HG03066 (cell line): Measurements from ENCODE around the gene SPATA7.
A peak's percentile ranks its signal among the peaks of the same experiment; 100 is the strongest.
"Not testable (repeated sequence)": the region's sequence is repeated elsewhere in the genome, so short reads cannot be mapped to it uniquely, and the experiment has no call there.

Experiments
- ATAC-seq: cut with Tn5 transposase; IDR thresholded peaks from one replicate; pipeline ENCODE4 v1.9.1; 2021; ENCODE audit warnings: low read depth; ENCODE audit not compliant: unreplicated experiment

Gene SPATA7

DNA sequence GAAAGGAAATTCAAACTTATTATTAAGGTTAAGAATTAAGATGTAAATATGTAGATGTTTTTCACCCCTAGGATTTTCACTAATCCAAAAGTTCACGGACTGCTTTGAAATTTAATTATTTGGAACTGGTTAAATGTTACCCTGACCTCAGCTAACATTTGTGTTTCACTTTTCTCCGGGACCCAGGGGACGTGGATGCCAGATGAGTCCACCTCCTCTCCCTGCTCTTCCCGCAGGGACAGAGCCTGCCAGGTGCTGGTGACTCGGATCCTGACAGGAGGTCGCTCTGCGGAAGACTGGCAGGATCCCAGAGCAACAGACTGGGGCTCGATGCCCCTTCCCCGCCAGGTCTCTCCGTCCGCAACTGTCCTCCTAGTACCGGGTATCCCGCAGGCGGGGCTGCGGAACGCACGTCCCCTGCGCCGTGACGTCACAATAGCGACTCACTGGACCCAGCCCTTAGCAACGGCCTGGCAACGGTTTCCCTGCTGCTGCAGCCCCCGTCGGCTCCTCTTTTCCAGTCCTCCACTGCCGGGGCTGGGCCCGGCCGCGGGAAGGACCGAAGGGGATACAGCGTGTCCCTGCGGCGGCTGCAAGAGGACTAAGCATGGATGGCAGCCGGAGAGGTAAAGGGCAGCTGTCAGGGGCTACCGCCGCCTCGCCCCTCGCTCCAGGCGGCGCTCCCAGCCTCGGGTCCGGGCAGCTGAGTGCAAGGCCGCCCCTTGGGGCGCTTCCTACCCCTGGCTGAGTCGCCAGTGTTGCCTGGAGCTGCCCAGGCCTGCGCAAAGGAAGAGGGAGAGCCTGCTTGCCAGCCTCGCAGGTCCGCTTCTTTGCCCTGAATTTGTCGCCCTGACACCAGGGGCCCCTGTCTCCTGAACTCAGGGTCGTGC lies at the start of gene SPATA7:
Gene SPATA7 (plus strand): TSS at position 446 of the 890 bp plus-strand sequence. CDS start 162 bp downstream, at position 608.
- ATAC-seq = peak; percentile 100

- no peak for ATAC-seq
Observed at GRCh38 chr14:88340357-88340756, 45.1 kb upstream of the SPATA7 start.

GRCh38 chr14:88342980-88343379 lies 42.5 kb upstream of the SPATA7 start:
- ATAC-seq = no peak

DNA sequence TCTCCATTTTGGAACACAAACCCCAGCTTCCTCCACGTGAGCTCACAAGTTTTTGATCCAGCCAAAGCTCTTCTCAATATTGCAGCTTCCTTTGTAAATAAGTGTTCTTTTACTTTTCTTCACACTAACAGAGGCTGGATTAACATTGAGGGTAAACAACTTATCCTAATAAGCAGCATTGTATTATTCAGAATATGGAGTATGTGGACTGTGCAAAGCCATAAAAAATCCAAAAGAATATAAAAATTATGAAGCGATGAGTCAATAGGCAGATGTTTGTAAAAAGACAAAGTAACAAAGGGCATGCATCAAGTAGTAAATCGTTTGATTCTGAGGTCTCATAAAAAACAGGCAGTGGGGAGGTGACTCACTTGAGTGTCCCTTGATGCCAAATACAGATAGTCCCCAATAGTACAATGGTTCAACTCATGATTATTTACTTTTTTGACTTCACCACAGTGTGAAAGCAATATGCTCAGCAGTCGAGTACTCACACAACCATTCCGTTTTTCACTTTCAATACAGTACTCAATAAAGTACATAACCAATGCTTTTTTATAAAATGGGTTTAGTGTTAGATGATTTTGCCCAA lies 39.3 kb upstream of the SPATA7 start:
- no peak for ATAC-seq

GRCh38 chr14:88348546-88348945 lies 36.9 kb upstream of the SPATA7 start:
- no peak for ATAC-seq

DNA sequence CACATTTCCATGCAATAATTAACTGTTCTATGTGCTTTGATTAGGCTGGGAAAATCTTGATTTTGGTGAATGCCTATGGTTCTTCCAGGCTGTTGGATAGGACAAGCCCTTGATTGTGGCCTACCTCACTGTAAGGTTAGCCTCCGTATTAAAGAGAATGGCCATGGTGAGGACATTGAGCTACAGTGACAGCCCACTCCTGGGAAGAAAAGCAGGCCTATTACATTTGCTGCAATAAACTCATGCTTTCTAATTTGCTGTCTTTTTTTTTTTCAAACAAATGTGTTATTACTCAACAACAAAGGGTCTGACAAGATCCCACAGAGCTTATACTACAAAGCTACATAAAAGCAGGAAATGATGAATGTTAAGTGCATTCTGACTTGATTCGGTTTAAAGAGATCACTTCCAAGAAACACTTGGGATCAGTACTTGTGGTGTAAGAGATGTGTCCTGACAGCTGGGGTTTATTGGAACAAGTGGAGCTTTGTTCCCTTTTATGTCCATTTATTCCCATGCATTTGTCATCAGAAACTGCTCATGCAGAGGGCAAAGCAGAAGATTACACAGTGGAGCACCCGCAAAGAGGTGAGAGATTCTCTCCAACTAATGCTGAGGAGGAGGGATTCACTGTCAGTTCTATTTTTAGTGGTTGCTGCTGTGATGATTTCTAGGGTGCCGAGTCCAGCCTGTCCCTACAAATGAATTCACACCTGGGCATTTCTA lies 33.3 kb upstream of the SPATA7 start:
- ATAC-seq = no peak

DNA sequence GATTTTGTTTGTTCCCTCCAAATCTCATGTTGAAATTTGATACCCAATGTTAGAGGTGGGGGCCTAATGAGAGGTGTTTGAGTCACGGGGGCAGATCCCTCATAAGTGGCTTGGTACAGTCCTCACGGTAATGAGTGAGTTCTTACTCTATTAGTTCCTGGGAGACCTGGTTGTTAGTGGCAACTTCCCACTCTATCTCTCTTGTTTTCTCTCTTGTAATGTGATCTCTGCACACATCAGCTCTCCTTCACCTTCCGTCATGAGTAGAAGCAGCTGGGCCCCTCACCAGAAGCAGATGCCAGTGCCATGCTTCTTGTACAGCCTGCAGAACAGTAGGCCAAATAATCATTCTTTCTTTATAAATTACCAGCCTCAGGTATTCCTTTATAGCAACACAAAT lies 32.8 kb upstream of the SPATA7 start:
- no peak for ATAC-seq

- no peak for ATAC-seq
Observed at GRCh38 chr14:88354358-88354757, 31.1 kb upstream of the SPATA7 start.

GRCh38 chr14:88359500-88359899 lies 26.0 kb upstream of the SPATA7 start:
- no peak for ATAC-seq

DNA sequence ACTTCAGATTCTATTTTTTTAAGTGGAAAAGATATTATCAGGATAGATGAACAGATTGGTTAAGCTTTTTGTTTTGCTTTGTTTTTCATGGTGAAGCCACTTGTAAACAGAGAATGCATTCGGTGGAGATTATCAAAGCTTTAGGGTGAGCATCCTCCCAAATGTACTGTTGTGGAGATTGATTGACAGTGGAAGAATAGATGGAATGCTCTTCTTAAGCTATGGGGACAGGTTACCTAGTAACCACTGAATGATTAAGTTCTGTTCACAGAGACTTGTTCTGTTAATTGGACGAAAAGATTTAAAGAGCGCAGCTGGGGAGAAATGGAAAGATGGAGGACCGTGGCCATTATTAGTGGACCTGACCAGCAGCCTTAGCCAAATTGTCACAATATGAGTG lies 21.8 kb upstream of the SPATA7 start:
- no peak for ATAC-seq

- no peak for ATAC-seq
Observed at GRCh38 chr14:88364710-88365413, 20.6 kb upstream of the SPATA7 start.

DNA sequence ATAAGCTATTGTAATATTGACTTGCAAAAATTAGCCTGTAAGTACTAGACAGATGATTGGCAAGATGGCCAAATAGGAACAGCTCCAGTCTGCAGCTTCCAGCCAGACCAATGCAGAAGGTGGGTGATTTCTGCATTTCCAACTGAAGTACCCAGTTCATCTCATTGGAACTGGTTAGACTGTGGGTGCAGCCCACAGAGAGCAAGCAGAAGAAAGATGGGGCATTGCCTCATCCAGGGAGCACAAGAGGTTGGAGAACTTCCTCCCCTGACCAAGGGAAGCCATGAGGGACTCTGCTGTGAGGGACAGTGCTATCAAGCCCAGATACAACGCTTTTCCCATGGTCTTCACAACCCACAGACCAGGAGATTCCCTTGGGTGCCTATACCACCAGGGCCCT lies 16.0 kb upstream of the SPATA7 start:
- no peak for ATAC-seq

DNA sequence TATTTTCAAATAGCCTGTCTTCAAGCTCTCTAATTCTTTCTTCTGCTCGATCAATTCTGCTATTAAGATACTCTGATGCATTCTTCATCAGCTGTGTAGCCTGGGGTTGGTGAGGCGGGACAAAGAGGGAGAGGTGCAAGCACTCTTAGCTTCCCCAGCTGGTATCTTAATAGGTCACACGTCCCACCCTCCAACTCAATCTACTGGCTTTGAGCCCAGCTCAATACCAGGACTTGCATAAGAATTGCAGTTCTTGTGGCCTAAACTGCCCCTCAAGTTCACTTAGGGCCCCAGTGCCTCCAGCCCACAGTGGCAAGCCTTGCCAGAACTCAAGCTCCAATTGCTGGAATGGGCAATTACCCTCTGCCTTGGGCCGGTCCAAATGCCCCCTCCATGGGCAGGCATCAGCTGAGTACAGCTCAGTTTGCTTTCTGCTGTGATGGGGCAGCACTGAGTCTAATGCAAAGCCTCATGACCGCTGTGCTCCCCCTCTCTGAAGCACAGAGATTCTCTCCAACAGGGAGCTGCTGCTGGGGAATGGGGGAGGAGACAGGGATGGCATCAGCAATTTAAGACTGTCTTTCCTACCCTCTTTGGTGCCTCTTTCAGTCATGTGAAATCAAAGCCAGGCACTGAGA lies 5.6 kb upstream of the SPATA7 start:
- ATAC-seq = no peak

DNA sequence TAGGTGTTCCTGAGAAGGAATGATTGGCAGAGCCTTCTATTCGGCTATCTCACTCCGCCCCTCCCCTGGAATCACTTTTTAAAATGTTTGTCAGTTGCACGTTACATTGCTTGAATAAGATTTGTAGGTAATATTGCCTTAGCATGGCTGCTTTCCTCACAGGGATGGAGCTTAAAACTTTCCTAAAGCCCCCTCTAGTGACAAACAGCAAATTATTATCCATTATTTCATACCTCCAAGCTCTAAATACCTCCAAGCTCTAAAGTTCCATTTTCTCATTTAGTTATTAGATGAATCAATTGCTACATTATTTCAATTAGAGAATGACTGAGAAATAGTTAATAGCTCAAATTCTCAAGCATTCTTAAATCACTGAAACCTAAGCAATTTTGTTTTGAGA lies 5.1 kb upstream of the SPATA7 start:
- no peak for ATAC-seq

GRCh38 chr14:88381634-88382033 lies 3.8 kb upstream of the SPATA7 start:
- ATAC-seq = not testable (repeated sequence)

- no peak for ATAC-seq
Observed at GRCh38 chr14:88384718-88385117, 739 bp upstream of the SPATA7 start.

DNA sequence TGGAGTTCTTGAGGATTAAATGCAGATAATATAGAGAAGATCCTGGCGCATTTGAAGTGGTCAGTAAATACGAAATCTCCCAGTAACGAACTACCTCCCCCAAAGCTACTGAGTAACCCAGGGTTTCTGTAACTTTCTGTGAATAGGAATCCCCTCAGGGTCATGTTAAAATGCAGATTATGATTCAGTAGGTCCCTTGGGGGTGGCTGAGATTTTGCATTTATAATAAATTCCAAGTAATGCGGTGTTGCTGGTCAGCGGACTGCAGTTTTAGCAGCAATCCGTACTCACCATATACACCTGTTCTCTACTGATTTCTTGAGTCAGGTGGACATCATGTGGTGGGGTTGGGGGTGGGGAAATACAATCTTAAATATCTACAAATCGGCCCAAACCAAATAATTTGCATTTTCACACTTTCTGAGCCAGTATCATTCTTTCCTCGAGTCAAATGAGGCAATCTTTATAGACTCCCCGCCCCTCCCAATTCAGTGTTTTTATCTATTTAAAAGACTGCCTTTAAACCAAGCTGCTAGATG lies 868 bp downstream of the SPATA7 start:
- ATAC-seq = peak; percentile 3

GRCh38 chr14:88388741-88389282 lies 3.4 kb downstream of the SPATA7 start:
- ATAC-seq = no peak

DNA sequence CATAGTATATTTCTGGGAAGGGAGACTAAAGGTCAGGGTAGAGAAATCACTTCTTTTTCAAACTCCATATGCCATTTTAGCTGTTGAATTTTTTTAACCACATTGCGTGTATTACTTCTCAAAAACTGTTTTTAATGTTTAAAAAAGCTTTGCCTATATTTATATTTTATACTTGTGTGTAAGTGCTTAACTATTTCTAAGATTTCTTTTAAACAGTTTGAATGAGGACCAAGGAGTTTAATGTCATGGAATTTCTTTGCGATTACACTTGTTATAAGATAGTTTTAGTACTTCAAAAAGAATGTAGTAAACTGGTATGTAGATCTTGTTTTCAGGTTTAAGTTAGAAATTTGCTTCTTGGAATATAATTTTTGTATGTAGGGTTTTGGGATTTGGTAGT lies 7.2 kb downstream of the SPATA7 start:
- ATAC-seq = no peak

DNA sequence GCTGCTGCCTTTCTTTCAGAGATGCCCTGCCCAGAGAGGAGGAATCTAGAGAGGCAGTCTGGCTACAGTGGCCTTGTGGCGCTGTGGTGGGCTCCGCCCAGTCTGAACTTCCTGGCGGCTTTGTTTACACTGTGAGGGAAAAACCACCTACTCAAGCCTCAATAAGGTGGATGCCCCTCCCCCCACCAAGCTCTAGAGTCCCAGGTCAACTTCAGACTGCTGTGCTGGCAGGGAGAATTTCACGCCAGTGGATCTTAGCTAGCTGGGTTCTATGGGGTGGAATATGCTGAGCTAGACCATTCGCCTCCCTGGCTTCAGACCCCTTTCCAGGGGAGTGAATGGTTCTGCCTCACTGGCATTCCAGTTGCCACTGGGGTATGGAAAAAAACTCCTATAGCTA lies 25.6 kb downstream of the SPATA7 start:
- no peak for ATAC-seq
